ENCODE results near the gene RSRC2. TPM values are rescaled to one million over a fixed set of nuclear protein-coding genes. Genes with fewer than 3 reads are reported as not detected.
"Not testable (repeated sequence)": the region's sequence is repeated elsewhere in the genome, so short reads cannot be mapped to it uniquely, and the experiment has no call there.

The RSRC2 gene, protein sequence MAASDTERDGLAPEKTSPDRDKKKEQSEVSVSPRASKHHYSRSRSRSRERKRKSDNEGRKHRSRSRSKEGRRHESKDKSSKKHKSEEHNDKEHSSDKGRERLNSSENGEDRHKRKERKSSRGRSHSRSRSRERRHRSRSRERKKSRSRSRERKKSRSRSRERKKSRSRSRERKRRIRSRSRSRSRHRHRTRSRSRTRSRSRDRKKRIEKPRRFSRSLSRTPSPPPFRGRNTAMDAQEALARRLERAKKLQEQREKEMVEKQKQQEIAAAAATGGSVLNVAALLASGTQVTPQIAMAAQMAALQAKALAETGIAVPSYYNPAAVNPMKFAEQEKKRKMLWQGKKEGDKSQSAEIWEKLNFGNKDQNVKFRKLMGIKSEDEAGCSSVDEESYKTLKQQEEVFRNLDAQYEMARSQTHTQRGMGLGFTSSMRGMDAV
- polyA plus RNA-seq (2011; rRNA removed) (13.4 and 24.3 TPM in 2 replicates), polyA minus RNA-seq (2011; rRNA and poly(A)+ RNA removed) (9.2 and 11.1 TPM in 2 replicates)

DNA sequence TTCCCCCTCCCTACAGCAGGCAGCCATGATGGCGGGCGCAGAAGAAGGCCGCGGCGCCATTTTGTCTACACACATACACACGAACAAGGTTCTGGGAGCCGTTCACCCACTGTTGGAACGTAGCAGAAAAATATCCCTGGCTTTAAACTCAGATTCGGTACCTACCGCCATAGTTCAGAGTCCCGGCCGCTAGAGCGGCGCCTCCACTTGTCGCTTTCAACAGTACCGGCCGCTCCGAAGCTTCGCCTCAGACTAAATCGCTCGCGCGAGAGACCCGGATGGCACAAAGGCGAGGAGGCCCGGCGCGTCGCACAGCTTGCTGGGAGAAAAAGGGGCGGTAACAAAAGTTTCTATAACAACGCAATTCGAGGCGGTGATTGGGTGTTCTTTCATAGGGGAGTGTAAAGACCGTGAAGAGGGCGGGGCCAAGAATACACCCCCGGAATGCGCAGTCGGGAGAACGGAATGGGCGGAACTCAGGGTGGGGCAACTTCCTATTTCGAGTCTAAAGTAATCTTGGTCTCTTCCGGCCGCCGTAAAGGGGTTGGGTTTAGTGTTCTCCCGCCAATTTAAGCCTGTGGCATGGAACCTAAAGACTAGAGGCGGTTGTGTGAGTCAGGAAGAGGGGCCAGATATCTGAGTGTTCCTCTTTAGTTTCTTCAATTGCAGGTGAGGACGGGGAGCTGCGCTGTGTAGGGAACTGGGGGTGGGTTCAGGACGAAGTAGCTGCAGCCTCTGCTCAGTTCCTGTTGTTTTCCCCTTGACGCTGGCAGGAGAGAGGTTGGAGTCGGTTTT, at the start of gene RSRC2, which contains the start of gene KNTC1:
TSS of gene RSRC2 (minus strand) at position 254 of the 795 bp plus-strand sequence. CDS start at position 171, 83 bp downstream.
TSS of gene KNTC1 (plus strand) at position 567 of the 795 bp plus-strand sequence. CDS start 2,815 bp downstream, outside the sequence.
- Histone ChIP-seq H3K4me3 (ENCODE audit: low read depth, low read length) (peak within 1 kb of the TSS; percentile 89), H3K27me3 (ENCODE audit: control insufficient read depth, insufficient read depth, low read length) (no peaks in the 10 kb centered on the region), H3K36me3 (ENCODE audit: control insufficient read depth, insufficient read depth, low read length) (peaks cover 2% of the 10 kb centered on the region)
- CTCF ChIA-PET, result interaction anchor here (1.5 kb wide), 1 partner anchor 127 kb away, joined by 3 read pairs; no protein-coding TSS in a partner anchor
- DNase-seq (ENCODE audit: low read depth), result peak; percentile 99
- POLR2A ChIA-PET, result interaction anchor here (0.5 to 1.0 kb wide), 6 partner anchors 9 to 1977 kb away, joined by 3 to 14 read pairs (median 4); partner anchors contain the start of gene ZCCHC8
- TF ChIP-seq, protein P1, sequence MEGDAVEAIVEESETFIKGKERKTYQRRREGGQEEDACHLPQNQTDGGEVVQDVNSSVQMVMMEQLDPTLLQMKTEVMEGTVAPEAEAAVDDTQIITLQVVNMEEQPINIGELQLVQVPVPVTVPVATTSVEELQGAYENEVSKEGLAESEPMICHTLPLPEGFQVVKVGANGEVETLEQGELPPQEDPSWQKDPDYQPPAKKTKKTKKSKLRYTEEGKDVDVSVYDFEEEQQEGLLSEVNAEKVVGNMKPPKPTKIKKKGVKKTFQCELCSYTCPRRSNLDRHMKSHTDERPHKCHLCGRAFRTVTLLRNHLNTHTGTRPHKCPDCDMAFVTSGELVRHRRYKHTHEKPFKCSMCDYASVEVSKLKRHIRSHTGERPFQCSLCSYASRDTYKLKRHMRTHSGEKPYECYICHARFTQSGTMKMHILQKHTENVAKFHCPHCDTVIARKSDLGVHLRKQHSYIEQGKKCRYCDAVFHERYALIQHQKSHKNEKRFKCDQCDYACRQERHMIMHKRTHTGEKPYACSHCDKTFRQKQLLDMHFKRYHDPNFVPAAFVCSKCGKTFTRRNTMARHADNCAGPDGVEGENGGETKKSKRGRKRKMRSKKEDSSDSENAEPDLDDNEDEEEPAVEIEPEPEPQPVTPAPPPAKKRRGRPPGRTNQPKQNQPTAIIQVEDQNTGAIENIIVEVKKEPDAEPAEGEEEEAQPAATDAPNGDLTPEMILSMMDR (IDR thresholded peaks at IDR 0.05; ENCODE audit: insufficient read depth, low read depth, low read length), result no peak

DNA sequence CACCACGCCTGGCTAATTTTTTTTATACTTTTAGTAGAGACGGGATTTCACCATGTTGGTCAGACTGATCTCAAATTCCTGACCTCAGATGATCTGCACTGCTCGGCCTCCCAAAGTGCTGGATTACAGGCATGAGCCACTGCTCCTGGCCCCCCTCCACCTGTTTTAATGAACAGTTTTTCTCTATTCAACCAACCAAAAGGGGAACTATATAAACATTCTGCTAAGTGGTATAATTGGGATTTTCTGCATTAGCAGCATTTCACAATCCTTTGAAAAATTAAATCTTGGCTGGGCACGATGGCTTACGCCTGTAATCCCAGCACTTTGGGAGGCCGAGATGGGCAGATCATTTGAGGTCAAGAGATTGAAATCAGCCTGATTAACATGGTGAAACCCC, 45.1 kb upstream of the RSRC2 start:
- peaks cover 3% of the 10 kb centered on the region for H3K36me3 ChIP-seq (ENCODE audit: control insufficient read depth, insufficient read depth, low read length)
- TF ChIP-seq, protein P1 (IDR thresholded peaks at IDR 0.05; ENCODE audit: insufficient read depth, low read depth, low read length), result no peak
- H3K27me3 ChIP-seq (ENCODE audit: control insufficient read depth, insufficient read depth, low read length), result no peaks in the 10 kb centered on the region
- DNase-seq (ENCODE audit: low read depth), result no peak
- ChIA-PET POLR2A (no interaction called here), CTCF (no interaction called here)
- no peak overlapping the region for H3K4me3 ChIP-seq (ENCODE audit: low read depth, low read length)

DNA sequence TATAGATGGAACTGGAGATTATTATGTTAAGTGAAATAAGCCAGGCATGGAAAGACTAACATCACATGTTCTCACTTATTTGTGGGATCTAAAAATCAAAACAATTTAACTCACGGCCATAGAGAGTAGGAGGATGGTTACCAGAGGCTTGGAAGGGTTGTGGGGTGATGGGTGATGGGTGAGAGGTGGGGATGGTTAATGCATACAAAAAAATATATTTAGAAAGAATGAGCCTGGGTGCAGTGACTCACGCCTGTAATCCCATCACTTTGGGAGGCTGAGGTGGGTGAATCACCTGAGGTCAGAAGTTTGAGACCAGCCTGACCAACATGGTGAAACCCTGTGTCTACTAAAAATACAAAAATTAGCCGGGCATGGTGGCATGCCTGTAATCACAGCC, 43.3 kb upstream of the RSRC2 start:
- CTCF ChIA-PET; POLR2A ChIA-PET; H3K4me3 ChIP-seq (ENCODE audit: low read depth, low read length); H3K27me3 ChIP-seq (ENCODE audit: control insufficient read depth, insufficient read depth, low read length); H3K36me3 ChIP-seq (ENCODE audit: control insufficient read depth, insufficient read depth, low read length): not testable (repeated sequence)
- peak; percentile 10 for DNase-seq (ENCODE audit: low read depth)

DNA sequence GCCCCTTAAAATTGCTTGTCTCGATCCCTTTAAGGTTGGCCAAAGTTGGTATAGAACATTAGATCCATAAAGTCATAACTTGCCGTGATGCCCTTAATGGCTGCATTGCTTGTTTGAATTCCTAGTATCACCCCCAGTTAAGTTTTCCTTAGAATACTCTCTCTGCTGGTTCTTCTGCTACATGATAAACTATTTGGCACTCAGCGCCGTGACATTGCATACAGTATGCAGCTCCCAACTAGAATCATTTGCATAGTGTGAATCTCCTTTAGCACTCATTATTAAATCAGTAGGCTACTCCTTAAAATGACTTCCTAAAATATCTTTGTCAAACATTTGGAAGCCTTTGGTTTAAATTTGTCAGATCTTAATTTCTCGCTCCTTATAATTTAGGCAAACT, 42.6 kb upstream of the RSRC2 start:
- ChIA-PET POLR2A (no interaction called here), CTCF (interaction anchor here (1.3 kb wide), 1 partner anchor 34 kb away, joined by 6 read pairs; no protein-coding TSS in a partner anchor)
- Histone ChIP-seq H3K27me3 (ENCODE audit: control insufficient read depth, insufficient read depth, low read length) (no peaks in the 10 kb centered on the region), H3K4me3 (ENCODE audit: low read depth, low read length) (no peak overlapping the region), H3K36me3 (ENCODE audit: control insufficient read depth, insufficient read depth, low read length) (no peaks in the 10 kb centered on the region)
- TF ChIP-seq, protein P1 (IDR thresholded peaks at IDR 0.05; ENCODE audit: insufficient read depth, low read depth, low read length), result no peak
- DNase-seq (ENCODE audit: low read depth), result no peak

DNA sequence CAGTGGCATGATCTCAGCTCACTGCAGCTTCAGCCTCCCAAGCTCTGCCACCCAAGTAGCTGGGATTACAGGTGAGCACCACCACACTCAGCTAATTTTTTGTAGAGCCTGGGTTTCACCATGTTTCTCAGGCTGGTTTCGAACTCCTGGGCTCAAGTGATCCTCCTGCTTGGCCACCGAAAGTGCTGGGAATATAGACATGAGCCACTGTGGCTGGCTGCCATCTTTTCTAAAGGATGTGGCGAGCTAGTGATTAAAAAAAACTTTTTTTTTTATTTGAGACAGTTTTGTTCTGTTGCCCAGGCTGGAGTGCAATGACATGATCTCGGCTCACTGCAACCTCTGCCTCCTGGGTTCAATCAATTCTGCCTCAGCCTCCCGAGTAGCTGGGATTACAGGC, 40.1 kb upstream of the RSRC2 start:
- H3K36me3 ChIP-seq (ENCODE audit: control insufficient read depth, insufficient read depth, low read length); H3K27me3 ChIP-seq (ENCODE audit: control insufficient read depth, insufficient read depth, low read length); POLR2A ChIA-PET; H3K4me3 ChIP-seq (ENCODE audit: low read depth, low read length); DNase-seq (ENCODE audit: low read depth): not testable (repeated sequence)
- CTCF ChIA-PET, result interaction anchor here (0.7 kb wide), 1 partner anchor 70 kb away, joined by 3 read pairs; no protein-coding TSS in a partner anchor

DNA sequence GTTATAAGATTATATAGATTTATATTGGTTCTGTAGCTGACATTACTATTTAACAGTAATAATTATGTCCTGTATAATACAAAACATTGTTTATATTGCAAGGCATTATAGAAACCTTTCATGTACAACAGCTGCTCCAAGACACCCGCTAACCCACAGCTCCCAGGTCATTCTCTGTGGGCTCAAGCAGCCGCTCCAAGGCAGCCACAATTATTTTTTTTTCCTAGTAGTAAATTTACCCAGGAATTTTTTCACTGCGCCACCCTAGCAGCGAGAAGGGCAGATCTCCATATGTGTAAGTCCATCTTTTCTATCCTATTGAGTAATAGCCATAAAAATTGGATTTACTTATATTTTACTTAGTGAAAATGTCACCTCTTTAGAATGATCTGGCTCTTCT, 36.6 kb upstream of the RSRC2 start:
- POLR2A ChIA-PET, result no interaction called here
- Histone ChIP-seq H3K4me3 (ENCODE audit: low read depth, low read length) (no peak overlapping the region), H3K27me3 (ENCODE audit: control insufficient read depth, insufficient read depth, low read length) (no peaks in the 10 kb centered on the region), H3K36me3 (ENCODE audit: control insufficient read depth, insufficient read depth, low read length) (no peaks in the 10 kb centered on the region)
- DNase-seq (ENCODE audit: low read depth), result no peak
- CTCF ChIA-PET, result no interaction called here
- TF ChIP-seq, protein P1 (IDR thresholded peaks at IDR 0.05; ENCODE audit: insufficient read depth, low read depth, low read length), result no peak

All from BJ (cell line).